HepG2 (cell line): Measurements from ENCODE around the gene GJC2.

ENCODE experiments used
- ARNTL ChIP-seq: sonication (generic); formaldehyde crosslinking; IDR thresholded peaks from 2 replicates; pipeline ENCODE4 v1.4.0; 2020; ENCODE audit warnings: mild to moderate bottlenecking, missing genetic modification reagents
- KMT2A ChIP-seq: sonication (generic); formaldehyde crosslinking; IDR thresholded peaks from 2 replicates; pipeline ENCODE4 v1.4.0; 2020; ENCODE audit warnings: missing genetic modification reagents
- NFE2L1 ChIP-seq: sonication (generic); formaldehyde crosslinking; IDR thresholded peaks from 2 replicates; pipeline ENCODE4 v1.4.0; 2020; ENCODE audit warnings: missing genetic modification reagents, mild to moderate bottlenecking, borderline replicate concordance
- PLRG1 ChIP-seq: fragments of 450-650 bp; conservative IDR thresholded peaks from 2 replicates; pipeline ENCODE4 v1.6.1; 2016
- POLR2AphosphoS5 ChIP-seq: IDR thresholded peaks from 2 replicates; pipeline ENCODE4 v1.6.1; 2012; ENCODE audit warnings: low read depth, low read length
- TCF7L2 ChIP-seq: IDR thresholded peaks from 2 replicates; pipeline ENCODE4 v1.6.1; 2011; ENCODE audit warnings: mild to moderate bottlenecking, low read depth, low read length, moderate library complexity
- TF ChIP-seq, protein P1 (sequence below): sonication (generic); formaldehyde crosslinking; conservative IDR thresholded peaks from 2 replicates; pipeline ENCODE4 v1.8.0; 2022; ENCODE audit warnings: low read depth, missing genetic modification reagents

- TF ChIP-seq PLRG1 (no peak), TCF7L2 (no peak), NFE2L1 (CRISPR knock-in tag) (no peak), ARNTL (no peak), POLR2AphosphoS5 (no peak), KMT2A (CRISPR knock-in tag) (no peak)
- TF ChIP-seq, protein P1, sequence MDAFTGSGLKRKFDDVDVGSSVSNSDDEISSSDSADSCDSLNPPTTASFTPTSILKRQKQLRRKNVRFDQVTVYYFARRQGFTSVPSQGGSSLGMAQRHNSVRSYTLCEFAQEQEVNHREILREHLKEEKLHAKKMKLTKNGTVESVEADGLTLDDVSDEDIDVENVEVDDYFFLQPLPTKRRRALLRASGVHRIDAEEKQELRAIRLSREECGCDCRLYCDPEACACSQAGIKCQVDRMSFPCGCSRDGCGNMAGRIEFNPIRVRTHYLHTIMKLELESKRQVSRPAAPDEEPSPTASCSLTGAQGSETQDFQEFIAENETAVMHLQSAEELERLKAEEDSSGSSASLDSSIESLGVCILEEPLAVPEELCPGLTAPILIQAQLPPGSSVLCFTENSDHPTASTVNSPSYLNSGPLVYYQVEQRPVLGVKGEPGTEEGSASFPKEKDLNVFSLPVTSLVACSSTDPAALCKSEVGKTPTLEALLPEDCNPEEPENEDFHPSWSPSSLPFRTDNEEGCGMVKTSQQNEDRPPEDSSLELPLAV = no peak
Observed at GRCh38 chr1:228104526-228105269, 45.0 kb upstream of the GJC2 start.
